ENCODE data around the gene TUBB6.

TUBB6 gene

GRCh38 chr18:12301263-12302005 is 6.6 kb upstream of the TUBB6 start:
- Mint-ChIP-seq H3K4me3 (no peak overlapping the region), H3K27me3 (peaks cover 15% of the 10 kb centered on the region), H3K4me1 (no peaks in the 10 kb centered on the region), H3K9me3 (no peaks in the 10 kb centered on the region), H3K27ac (no peak overlapping the region), H3K36me3 (no peaks in the 10 kb centered on the region)
- ATAC-seq (ENCODE audit: low read depth) = no peak
- DNase-seq (ENCODE audit: low spot score in 2 of 2) = no peak

GRCh38 chr18:12302391-12303147 is 5.5 kb upstream of the TUBB6 start:
- H3K27me3 Mint-ChIP-seq = peaks cover 20% of the 10 kb centered on the region
- H3K4me3 Mint-ChIP-seq = no peak overlapping the region
- no peaks in the 10 kb centered on the region for H3K36me3 Mint-ChIP-seq
- ATAC-seq (ENCODE audit: low read depth) (no peak), DNase-seq (ENCODE audit: low spot score in 2 of 2) (no peak)
- H3K9me3 Mint-ChIP-seq = no peaks in the 10 kb centered on the region
- peaks cover 4% of the 10 kb centered on the region for H3K4me1 Mint-ChIP-seq
- no peak overlapping the region for H3K27ac Mint-ChIP-seq

GRCh38 chr18:12304351-12305210 is 3.5 kb upstream of the TUBB6 start:
- ATAC-seq (ENCODE audit: low read depth) (no peak), DNase-seq (ENCODE audit: low spot score in 2 of 2) (no peak)
- Mint-ChIP-seq H3K4me3 (no peak overlapping the region), H3K4me1 (peaks cover 4% of the 10 kb centered on the region), H3K27ac (no peak overlapping the region), H3K27me3 (peaks cover 21% of the 10 kb centered on the region), H3K9me3 (no peaks in the 10 kb centered on the region), H3K36me3 (no peaks in the 10 kb centered on the region)

- no peaks in the 10 kb centered on the region for H3K9me3 Mint-ChIP-seq
- DNase-seq (ENCODE audit: low spot score in 2 of 2) = no peak
- H3K27ac Mint-ChIP-seq = no peak overlapping the region
- H3K27me3 Mint-ChIP-seq = peaks cover 23% of the 10 kb centered on the region
- no peaks in the 10 kb centered on the region for H3K36me3 Mint-ChIP-seq
- no peak overlapping the region for H3K4me3 Mint-ChIP-seq
- H3K4me1 Mint-ChIP-seq = peaks cover 4% of the 10 kb centered on the region
- no peak for ATAC-seq (ENCODE audit: low read depth)
These were observed 2.8 kb upstream of the TUBB6 start for GRCh38 chr18:12305211-12305610.

GRCh38 chr18:12305930-12306629 is 2.0 kb upstream of the TUBB6 start:
- no peak overlapping the region for H3K4me3 Mint-ChIP-seq
- no peak for ATAC-seq (ENCODE audit: low read depth)

GRCh38 chr18:12306752-12307700 is 1.0 kb upstream of the TUBB6 start:
- DNase-seq (ENCODE audit: low spot score in 2 of 2) (peak in 1 of 2 donors; percentile 21), ATAC-seq (ENCODE audit: low read depth) (peak; percentile 33)
- H3K4me1 Mint-ChIP-seq = peaks cover 4% of the 10 kb centered on the region
- peaks cover 17% of the 10 kb centered on the region for H3K27me3 Mint-ChIP-seq
- H3K4me3 Mint-ChIP-seq = peak overlapping the region; percentile 84
- peak overlapping the region; percentile 14 for H3K27ac Mint-ChIP-seq
- peaks cover 4% of the 10 kb centered on the region for H3K36me3 Mint-ChIP-seq
- H3K9me3 Mint-ChIP-seq = no peaks in the 10 kb centered on the region

More at GRCh38 chr18:12305930-12306629, 2.0 kb upstream of the TUBB6 start:
- Mint-ChIP-seq H3K4me1 (peaks cover 4% of the 10 kb centered on the region), H3K36me3 (no peaks in the 10 kb centered on the region), H3K27me3 (peaks cover 20% of the 10 kb centered on the region), H3K9me3 (no peaks in the 10 kb centered on the region), H3K27ac (no peak overlapping the region)
- no peak for DNase-seq (ENCODE audit: low spot score in 2 of 2)

- Mint-ChIP-seq H3K9me3 (no peaks in the 10 kb centered on the region), H3K27ac (no peak overlapping the region), H3K27me3 (peaks cover 17% of the 10 kb centered on the region), H3K4me3 (peak overlapping the region; percentile 80), H3K4me1 (peaks cover 4% of the 10 kb centered on the region), H3K36me3 (peaks cover 4% of the 10 kb centered on the region)
- DNase-seq (ENCODE audit: low spot score in 2 of 2) (peak in 1 of 2 donors; percentile 42), ATAC-seq (ENCODE audit: low read depth) (peak; percentile 44)
These were observed 502 bp downstream of the TUBB6 start for GRCh38 chr18:12308386-12309100.

- peaks cover 4% of the 10 kb centered on the region for H3K4me1 Mint-ChIP-seq
- no peak overlapping the region for H3K27ac Mint-ChIP-seq
- H3K4me3 Mint-ChIP-seq = peak overlapping the region; percentile 32
- DNase-seq (ENCODE audit: low spot score in 2 of 2) = no peak
- no peak for ATAC-seq (ENCODE audit: low read depth)
- peaks cover 12% of the 10 kb centered on the region for H3K27me3 Mint-ChIP-seq
- H3K36me3 Mint-ChIP-seq = peaks cover 4% of the 10 kb centered on the region
- H3K9me3 Mint-ChIP-seq = no peaks in the 10 kb centered on the region
These were observed 1.7 kb downstream of the TUBB6 start for GRCh38 chr18:12309683-12310198.

GRCh38 chr18:12310762-12311161 is 2.7 kb downstream of the TUBB6 start:
- peaks cover 9% of the 10 kb centered on the region for H3K27me3 Mint-ChIP-seq
- no peak overlapping the region for H3K4me3 Mint-ChIP-seq
- peaks cover 4% of the 10 kb centered on the region for H3K36me3 Mint-ChIP-seq
- no peak overlapping the region for H3K27ac Mint-ChIP-seq
- DNase-seq (ENCODE audit: low spot score in 2 of 2) (no peak), ATAC-seq (ENCODE audit: low read depth) (no peak)
- peaks cover 10% of the 10 kb centered on the region for H3K4me1 Mint-ChIP-seq
- no peaks in the 10 kb centered on the region for H3K9me3 Mint-ChIP-seq

- Mint-ChIP-seq H3K36me3 (peaks cover 4% of the 10 kb centered on the region), H3K27me3 (peaks cover 3% of the 10 kb centered on the region), H3K9me3 (no peaks in the 10 kb centered on the region), H3K4me1 (peaks cover 12% of the 10 kb centered on the region), H3K4me3 (no peak overlapping the region), H3K27ac (no peak overlapping the region)
- ATAC-seq (ENCODE audit: low read depth) = no peak
- no peak for DNase-seq (ENCODE audit: low spot score in 2 of 2)
These were observed 4.9 kb downstream of the TUBB6 start for GRCh38 chr18:12312976-12313375.

GRCh38 chr18:12313530-12314245 is 5.6 kb downstream of the TUBB6 start:
- peaks cover 4% of the 10 kb centered on the region for H3K36me3 Mint-ChIP-seq
- peaks cover 3% of the 10 kb centered on the region for H3K27me3 Mint-ChIP-seq
- peaks cover 20% of the 10 kb centered on the region for H3K4me1 Mint-ChIP-seq
- ATAC-seq (ENCODE audit: low read depth) (no peak), DNase-seq (ENCODE audit: low spot score in 2 of 2) (no peak)
- H3K27ac Mint-ChIP-seq = no peak overlapping the region
- H3K9me3 Mint-ChIP-seq = no peaks in the 10 kb centered on the region
- no peak overlapping the region for H3K4me3 Mint-ChIP-seq
